HepG2 (cell line): ENCODE data around the gene GLDC. TPM values are rescaled to one million over a fixed set of nuclear protein-coding genes. Genes with fewer than 3 reads are reported as not detected.

Experiments
- MEF2D ChIP-seq: sonication (generic); formaldehyde crosslinking; IDR thresholded peaks from 2 replicates; pipeline ENCODE4 v1.5.1; 2020; ENCODE audit warnings: mild to moderate bottlenecking, missing genetic modification reagents
- MTF1 ChIP-seq: sonication (generic); formaldehyde crosslinking; IDR thresholded peaks from 2 replicates; pipeline ENCODE4 v1.5.0; 2020; ENCODE audit warnings: missing genetic modification reagents
- POLR2AphosphoS2 ChIP-seq: IDR thresholded peaks from 2 replicates; pipeline ENCODE4 v1.6.1; 2011; ENCODE audit warnings: low read depth, low read length, improper control_type of control experiment
- RFXANK ChIP-seq: IDR thresholded peaks from 2 replicates; pipeline ENCODE4 v1.6.1; 2016
- SOX6 ChIP-seq, 2 experiments: fragments of 450-650 bp in 1 of 2; sonication (generic) in 1 of 2; formaldehyde crosslinking in 1 of 2; IDR thresholded peaks; 2 replicates each; pipeline versions ENCODE4 v1.4.0 to v1.6.1; 2017 to 2020; ENCODE audit warnings: antibody characterized with exemption in 1 of 2, mild to moderate bottlenecking in 1 of 2, missing genetic modification reagents in 1 of 2
- ZBTB7A ChIP-seq: sonication (generic); formaldehyde crosslinking; IDR thresholded peaks from 2 replicates; pipeline ENCODE4 v1.8.0; 2022; ENCODE audit warnings: mild to moderate bottlenecking, missing genetic modification reagents
- ZNF260 ChIP-seq: sonication (generic); formaldehyde crosslinking; IDR thresholded peaks from 2 replicates; pipeline ENCODE4 v1.4.0; 2020; ENCODE audit warnings: missing genetic modification reagents, low read depth, mild to moderate bottlenecking, borderline replicate concordance
- ZNF468 ChIP-seq: sonication (generic); formaldehyde crosslinking; IDR thresholded peaks from 2 replicates; pipeline ENCODE4 v1.8.0; 2022; ENCODE audit warnings: mild to moderate bottlenecking, moderate library complexity, missing genetic modification reagents
- ZNF569 ChIP-seq: sonication (generic); formaldehyde crosslinking; IDR thresholded peaks from 2 replicates; pipeline ENCODE4 v1.5.0; 2020; ENCODE audit warnings: mild to moderate bottlenecking, missing genetic modification reagents, moderate library complexity, borderline replicate concordance
- ZNF670 ChIP-seq: sonication (generic); formaldehyde crosslinking; IDR thresholded peaks from 2 replicates; pipeline ENCODE4 v1.8.0; 2022; ENCODE audit warnings: mild to moderate bottlenecking, missing genetic modification reagents, borderline replicate concordance
- polyA plus RNA-seq, 8 experiments: library from polyadenylated mRNA; depleted of rRNA in 3 of 8; stranded (reverse) in 7 of 8; unstranded in 1 of 8; fragments of >200 nt; fragmentation: Illumina TruSeq in 4 of 8; extraction: Trizol in 4 of 8; gene quantifications; 2 replicates each; pipeline versions ENCODE4 v1.2.1 to v1.2.3, GENCODE V29; 2011 to 2016; ENCODE audit warnings: low read depth in 4 of 8, missing spikeins in 1 of 8, mixed read lengths in 1 of 8; ENCODE audit not compliant: insufficient read depth in 1 of 8
- total RNA-seq, 5 experiments: library from RNA; depleted of rRNA; stranded (reverse); fragments of >200 nt; fragmentation: Illumina TruSeq; extraction: Trizol; gene quantifications; 2 replicates each; pipeline ENCODE4 v1.2.3, GENCODE V29; 2016; ENCODE audit warnings: low read depth in 1 of 5
- TF ChIP-seq, protein P1 (sequence below): sonication (generic); formaldehyde crosslinking; IDR thresholded peaks from 2 replicates; pipeline ENCODE4 v1.4.0; 2020; ENCODE audit warnings: missing genetic modification reagents, borderline replicate concordance
- TF ChIP-seq, protein P2 (sequence below): IDR thresholded peaks from 2 replicates; pipeline ENCODE4 v1.6.1; 2016; ENCODE audit warnings: missing compliant biosample characterization, missing genetic modification reagents, borderline replicate concordance
- TF ChIP-seq, protein P3 (sequence below): sonication (generic); formaldehyde crosslinking; IDR thresholded peaks from 2 replicates; pipeline ENCODE4 v1.8.1; 2023; ENCODE audit warnings: mild to moderate bottlenecking, missing genetic modification reagents
- TF ChIP-seq, protein P4 (sequence below): IDR thresholded peaks from 2 replicates; pipeline ENCODE4 v1.6.1; 2016
- TF ChIP-seq, protein P5 (sequence below): sonication (generic); formaldehyde crosslinking; IDR thresholded peaks from 2 replicates; pipeline ENCODE4 v1.4.0; 2020; ENCODE audit warnings: missing genetic modification reagents

GLDC gene
- total and polyA plus RNA-seq, 2 of the 13 experiments (the other 11 are each of a cell fraction or from before 2014, with no cell fraction given) = 59.3 to 115 TPM

DNA sequence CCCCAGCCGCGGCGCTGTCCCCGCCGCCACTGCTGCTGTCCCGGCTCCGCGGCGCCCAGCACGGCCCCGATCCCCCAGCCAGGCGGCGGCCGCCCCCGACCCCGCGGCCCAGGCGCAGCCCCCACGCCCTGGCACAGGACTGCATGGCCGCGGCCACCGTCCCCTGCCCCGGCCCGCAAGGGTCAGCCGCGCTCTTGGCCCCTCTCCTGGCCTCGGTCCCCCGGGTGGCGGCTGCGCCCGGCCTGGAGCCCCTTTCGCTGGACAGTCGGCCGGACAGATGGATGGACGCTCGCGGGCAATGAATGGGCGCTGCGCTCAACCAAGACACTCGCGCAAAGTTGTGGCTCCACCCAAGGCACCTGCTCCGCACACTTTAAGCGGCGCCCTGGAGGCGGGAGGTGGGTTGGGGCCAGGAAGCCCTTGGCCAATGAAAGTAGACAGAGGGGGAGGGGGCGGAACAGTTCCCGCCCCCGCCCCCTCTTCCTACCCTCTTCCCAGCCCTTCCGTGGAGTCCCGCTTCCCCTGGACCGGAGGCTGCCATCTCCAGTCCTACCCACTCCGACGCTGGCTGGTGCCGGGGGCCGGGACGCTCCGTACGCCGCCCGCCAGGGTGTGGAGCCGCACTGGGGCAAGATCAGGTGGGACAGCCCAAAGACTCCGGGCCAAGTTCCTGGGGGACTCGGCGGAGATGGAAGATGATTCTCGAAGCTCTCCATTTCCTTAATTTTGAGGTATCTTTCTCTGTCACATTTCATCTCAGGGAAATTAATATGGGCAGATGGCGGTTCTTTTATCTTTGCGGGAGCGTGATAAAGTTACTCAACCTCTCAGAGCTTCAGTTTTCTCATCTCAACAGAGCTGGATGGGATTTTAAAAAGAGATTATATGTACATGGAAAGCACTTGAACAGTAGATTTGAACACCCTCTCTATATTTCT lies at the start of gene GLDC (continued):
- TF ChIP-seq, protein P1, sequence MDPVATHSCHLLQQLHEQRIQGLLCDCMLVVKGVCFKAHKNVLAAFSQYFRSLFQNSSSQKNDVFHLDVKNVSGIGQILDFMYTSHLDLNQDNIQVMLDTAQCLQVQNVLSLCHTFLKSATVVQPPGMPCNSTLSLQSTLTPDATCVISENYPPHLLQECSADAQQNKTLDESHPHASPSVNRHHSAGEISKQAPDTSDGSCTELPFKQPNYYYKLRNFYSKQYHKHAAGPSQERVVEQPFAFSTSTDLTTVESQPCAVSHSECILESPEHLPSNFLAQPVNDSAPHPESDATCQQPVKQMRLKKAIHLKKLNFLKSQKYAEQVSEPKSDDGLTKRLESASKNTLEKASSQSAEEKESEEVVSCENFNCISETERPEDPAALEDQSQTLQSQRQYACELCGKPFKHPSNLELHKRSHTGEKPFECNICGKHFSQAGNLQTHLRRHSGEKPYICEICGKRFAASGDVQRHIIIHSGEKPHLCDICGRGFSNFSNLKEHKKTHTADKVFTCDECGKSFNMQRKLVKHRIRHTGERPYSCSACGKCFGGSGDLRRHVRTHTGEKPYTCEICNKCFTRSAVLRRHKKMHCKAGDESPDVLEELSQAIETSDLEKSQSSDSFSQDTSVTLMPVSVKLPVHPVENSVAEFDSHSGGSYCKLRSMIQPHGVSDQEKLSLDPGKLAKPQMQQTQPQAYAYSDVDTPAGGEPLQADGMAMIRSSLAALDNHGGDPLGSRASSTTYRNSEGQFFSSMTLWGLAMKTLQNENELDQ (CRISPR knock-in tag) = no peak
- TF ChIP-seq, protein P2, sequence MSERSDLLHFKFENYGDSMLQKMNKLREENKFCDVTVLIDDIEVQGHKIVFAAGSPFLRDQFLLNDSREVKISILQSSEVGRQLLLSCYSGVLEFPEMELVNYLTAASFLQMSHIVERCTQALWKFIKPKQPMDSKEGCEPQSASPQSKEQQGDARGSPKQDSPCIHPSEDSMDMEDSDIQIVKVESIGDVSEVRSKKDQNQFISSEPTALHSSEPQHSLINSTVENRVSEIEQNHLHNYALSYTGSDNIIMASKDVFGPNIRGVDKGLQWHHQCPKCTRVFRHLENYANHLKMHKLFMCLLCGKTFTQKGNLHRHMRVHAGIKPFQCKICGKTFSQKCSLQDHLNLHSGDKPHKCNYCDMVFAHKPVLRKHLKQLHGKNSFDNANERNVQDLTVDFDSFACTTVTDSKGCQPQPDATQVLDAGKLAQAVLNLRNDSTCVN (CRISPR knock-in tag) = peak; percentile 49; the same call in 1 of the 2 replicates
- TF ChIP-seq, protein P3, sequence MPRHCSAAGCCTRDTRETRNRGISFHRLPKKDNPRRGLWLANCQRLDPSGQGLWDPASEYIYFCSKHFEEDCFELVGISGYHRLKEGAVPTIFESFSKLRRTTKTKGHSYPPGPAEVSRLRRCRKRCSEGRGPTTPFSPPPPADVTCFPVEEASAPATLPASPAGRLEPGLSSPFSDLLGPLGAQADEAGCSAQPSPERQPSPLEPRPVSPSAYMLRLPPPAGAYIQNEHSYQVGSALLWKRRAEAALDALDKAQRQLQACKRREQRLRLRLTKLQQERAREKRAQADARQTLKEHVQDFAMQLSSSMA = 0 out of 2 replicates have a peak, but pooled peaks have one; percentile 21
- TF ChIP-seq ZBTB7A (CRISPR knock-in tag) = no peak; the same call in 1 of the 2 replicates
- TF ChIP-seq SOX6 (IDR thresholded peaks at IDR 0.05) = no peak
- TF ChIP-seq SOX6 (CRISPR knock-in tag; IDR thresholded peaks at IDR 0.05) = peak; percentile 28; the same call in 1 of the 2 replicates
- TF ChIP-seq, protein P4, sequence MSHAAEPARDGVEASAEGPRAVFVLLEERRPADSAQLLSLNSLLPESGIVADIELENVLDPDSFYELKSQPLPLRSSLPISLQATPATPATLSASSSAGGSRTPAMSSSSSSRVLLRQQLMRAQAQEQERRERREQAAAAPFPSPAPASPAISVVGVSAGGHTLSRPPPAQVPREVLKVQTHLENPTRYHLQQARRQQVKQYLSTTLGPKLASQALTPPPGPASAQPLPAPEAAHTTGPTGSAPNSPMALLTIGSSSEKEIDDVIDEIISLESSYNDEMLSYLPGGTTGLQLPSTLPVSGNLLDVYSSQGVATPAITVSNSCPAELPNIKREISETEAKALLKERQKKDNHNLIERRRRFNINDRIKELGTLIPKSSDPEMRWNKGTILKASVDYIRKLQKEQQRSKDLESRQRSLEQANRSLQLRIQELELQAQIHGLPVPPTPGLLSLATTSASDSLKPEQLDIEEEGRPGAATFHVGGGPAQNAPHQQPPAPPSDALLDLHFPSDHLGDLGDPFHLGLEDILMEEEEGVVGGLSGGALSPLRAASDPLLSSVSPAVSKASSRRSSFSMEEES (CRISPR knock-in tag) = peak; percentile 41; the same call in 1 of the 2 replicates
- no peak for TF ChIP-seq RFXANK (CRISPR knock-in tag)
- TF ChIP-seq ZNF260 (CRISPR knock-in tag) = no peak
- TF ChIP-seq MEF2D = no peak
- TF ChIP-seq, protein P5, sequence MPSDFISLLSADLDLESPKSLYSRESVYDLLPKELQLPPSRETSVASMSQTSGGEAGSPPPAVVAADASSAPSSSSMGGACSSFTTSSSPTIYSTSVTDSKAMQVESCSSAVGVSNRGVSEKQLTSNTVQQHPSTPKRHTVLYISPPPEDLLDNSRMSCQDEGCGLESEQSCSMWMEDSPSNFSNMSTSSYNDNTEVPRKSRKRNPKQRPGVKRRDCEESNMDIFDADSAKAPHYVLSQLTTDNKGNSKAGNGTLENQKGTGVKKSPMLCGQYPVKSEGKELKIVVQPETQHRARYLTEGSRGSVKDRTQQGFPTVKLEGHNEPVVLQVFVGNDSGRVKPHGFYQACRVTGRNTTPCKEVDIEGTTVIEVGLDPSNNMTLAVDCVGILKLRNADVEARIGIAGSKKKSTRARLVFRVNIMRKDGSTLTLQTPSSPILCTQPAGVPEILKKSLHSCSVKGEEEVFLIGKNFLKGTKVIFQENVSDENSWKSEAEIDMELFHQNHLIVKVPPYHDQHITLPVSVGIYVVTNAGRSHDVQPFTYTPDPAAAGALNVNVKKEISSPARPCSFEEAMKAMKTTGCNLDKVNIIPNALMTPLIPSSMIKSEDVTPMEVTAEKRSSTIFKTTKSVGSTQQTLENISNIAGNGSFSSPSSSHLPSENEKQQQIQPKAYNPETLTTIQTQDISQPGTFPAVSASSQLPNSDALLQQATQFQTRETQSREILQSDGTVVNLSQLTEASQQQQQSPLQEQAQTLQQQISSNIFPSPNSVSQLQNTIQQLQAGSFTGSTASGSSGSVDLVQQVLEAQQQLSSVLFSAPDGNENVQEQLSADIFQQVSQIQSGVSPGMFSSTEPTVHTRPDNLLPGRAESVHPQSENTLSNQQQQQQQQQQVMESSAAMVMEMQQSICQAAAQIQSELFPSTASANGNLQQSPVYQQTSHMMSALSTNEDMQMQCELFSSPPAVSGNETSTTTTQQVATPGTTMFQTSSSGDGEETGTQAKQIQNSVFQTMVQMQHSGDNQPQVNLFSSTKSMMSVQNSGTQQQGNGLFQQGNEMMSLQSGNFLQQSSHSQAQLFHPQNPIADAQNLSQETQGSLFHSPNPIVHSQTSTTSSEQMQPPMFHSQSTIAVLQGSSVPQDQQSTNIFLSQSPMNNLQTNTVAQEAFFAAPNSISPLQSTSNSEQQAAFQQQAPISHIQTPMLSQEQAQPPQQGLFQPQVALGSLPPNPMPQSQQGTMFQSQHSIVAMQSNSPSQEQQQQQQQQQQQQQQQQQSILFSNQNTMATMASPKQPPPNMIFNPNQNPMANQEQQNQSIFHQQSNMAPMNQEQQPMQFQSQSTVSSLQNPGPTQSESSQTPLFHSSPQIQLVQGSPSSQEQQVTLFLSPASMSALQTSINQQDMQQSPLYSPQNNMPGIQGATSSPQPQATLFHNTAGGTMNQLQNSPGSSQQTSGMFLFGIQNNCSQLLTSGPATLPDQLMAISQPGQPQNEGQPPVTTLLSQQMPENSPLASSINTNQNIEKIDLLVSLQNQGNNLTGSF (CRISPR knock-in tag) = no peak
- no peak for TF ChIP-seq MTF1 (CRISPR knock-in tag)
- TF ChIP-seq ZNF670 (CRISPR knock-in tag) = no peak
- no peak for TF ChIP-seq ZNF569 (CRISPR knock-in tag)
- TF ChIP-seq ZNF468 = no peak
- TF ChIP-seq POLR2AphosphoS2 = no peak
